Hepatocyte (in vitro differentiated cells): ENCODE measurements around the gene CFTR. TPM values are rescaled to one million over a fixed set of nuclear protein-coding genes. Genes with fewer than 3 reads are reported as not detected.

Experiments
- DNase-seq: peaks from one replicate; pipeline ENCODE4 v3.0.0-alpha.2; 2016; ENCODE audit warnings: low spot score
- H2AFZ ChIP-seq: fragments of 200-600 bp; sonication (generic); 2 replicates; pipeline ENCODE4 v1.6.0; 2016; ENCODE audit warnings: antibody characterized with exemption, mild to moderate bottlenecking
- H3K27ac ChIP-seq: fragments of 200-600 bp; sonication (generic); 2 replicates; pipeline ENCODE4 v1.5.1; 2016; ENCODE audit warnings: mild to moderate bottlenecking
- H3K27me3 ChIP-seq: fragments of 200-600 bp; sonication (generic); 2 replicates; pipeline ENCODE4 v1.6.1; 2016
- H3K36me3 ChIP-seq: fragments of 200-600 bp; sonication (generic); replicated peaks from 2 replicates; pipeline ENCODE4 v1.5.1; 2016; ENCODE audit warnings: low read depth; ENCODE audit not compliant: insufficient read depth
- H3K4me1 ChIP-seq: fragments of 200-600 bp; sonication (generic); 2 replicates; pipeline ENCODE4 v1.5.1; 2016; ENCODE audit warnings: mild to moderate bottlenecking, moderate library complexity; ENCODE audit not compliant: insufficient read depth
- H3K4me2 ChIP-seq: fragments of 200-600 bp; sonication (generic); 2 replicates; pipeline ENCODE4 v1.6.0; 2016
- H3K4me3 ChIP-seq: fragments of 200-600 bp; sonication (generic); 2 replicates; pipeline ENCODE4 v1.5.1; 2016; ENCODE audit warnings: mild to moderate bottlenecking
- H3K79me2 ChIP-seq: fragments of 200-600 bp; sonication (generic); 2 replicates; pipeline ENCODE4 v1.6.0; 2017; ENCODE audit warnings: mild to moderate bottlenecking
- H3K9me2 ChIP-seq: fragments of 200-600 bp; sonication (generic); replicated peaks from 2 replicates; pipeline ENCODE4 v1.6.0; 2017; ENCODE audit warnings: mild to moderate bottlenecking; ENCODE audit not compliant: insufficient read depth
- H3K9me3 ChIP-seq: fragments of 200-600 bp; sonication (generic); 2 replicates; pipeline ENCODE4 v1.5.1; 2016; ENCODE audit warnings: low read depth, mild to moderate bottlenecking
- H4K20me1 ChIP-seq: fragments of 200-600 bp; sonication (generic); 2 replicates; pipeline ENCODE4 v1.6.0; 2016; ENCODE audit warnings: mild to moderate bottlenecking; ENCODE audit not compliant: insufficient read depth, poor library complexity, severe bottlenecking
- CTCF ChIP-seq: fragments of 200-600 bp; sonication (generic); IDR thresholded peaks from 2 replicates; pipeline ENCODE4 v1.5.1; 2016; ENCODE audit warnings: antibody characterized with exemption, mild to moderate bottlenecking; ENCODE audit not compliant: poor library complexity
- EZH2 ChIP-seq: fragments of 200-600 bp; sonication (generic); IDR thresholded peaks from 2 replicates; pipeline ENCODE4 v1.6.1; 2016; ENCODE audit warnings: antibody characterized with exemption, mild to moderate bottlenecking, borderline replicate concordance
- EZH2phosphoT487 ChIP-seq: fragments of 200-600 bp; sonication (generic); IDR thresholded peaks from one replicate; pipeline ENCODE4 v1.6.1; 2018; ENCODE audit warnings: antibody characterized with exemption, mild to moderate bottlenecking, low read depth, moderate library complexity; ENCODE audit not compliant: unreplicated experiment, severe bottlenecking
- WGBS: methylation state at CpG from one replicate; pipeline ENCODE4 v1.1.6; 2016; ENCODE audit warnings: low lambda C conversion rate; ENCODE audit errors: missing lambda C conversion rate; 5-methylcytosine and 5-hydroxymethylcytosine counted together
- polyA plus RNA-seq: library from polyadenylated mRNA; unstranded; fragments of >200 nt; fragmentation: Nextera tagmentation; extraction: Ambion mirVana; gene quantifications from 2 replicates; pipeline ENCODE4 v1.2.1, GENCODE V29; 2016
- total RNA-seq: library from RNA; depleted of rRNA; stranded (reverse); fragments of >200 nt; gene quantifications from 2 replicates; pipeline ENCODE4 v1.2.3, GENCODE V29; 2014

CFTR gene
- total and polyA plus RNA-seq, 2 experiments from 2014 or later, result 29.8 to 72.9 TPM

GRCh38 chr7:117667456-117667855 lies 187.6 kb downstream of the CFTR start:
- no peaks in the 10 kb centered on the region for H3K36me3 ChIP-seq
- DNase-seq, result no peak
- no peaks in the 10 kb centered on the region for H3K27me3 ChIP-seq
- no peaks in the 10 kb centered on the region for H3K9me3 ChIP-seq
- TF ChIP-seq CTCF, result no peak
- no peak for TF ChIP-seq EZH2phosphoT487
- TF ChIP-seq EZH2, result no peak
- no peaks in the 10 kb centered on the region for H3K9me2 ChIP-seq
- no peak overlapping the region for H3K4me2 ChIP-seq
- H3K4me1 ChIP-seq, result peaks cover 17% of the 10 kb centered on the region
- no peaks in the 10 kb centered on the region for H3K79me2 ChIP-seq
- H2AFZ ChIP-seq, result no peak overlapping the region
- peak overlapping the region; percentile 83 for H3K27ac ChIP-seq
- H3K4me3 ChIP-seq, result no peak overlapping the region
- H4K20me1 ChIP-seq, result no peaks in the 10 kb centered on the region
- WGBS, result 93% methylated on average over 2 of the region's 2 CpGs

- H2AFZ ChIP-seq, result no peak overlapping the region
- H3K9me2 ChIP-seq, result no peaks in the 10 kb centered on the region
- H3K9me3 ChIP-seq, result no peaks in the 10 kb centered on the region
- H3K36me3 ChIP-seq, result no peaks in the 10 kb centered on the region
- H3K4me1 ChIP-seq, result peaks cover 38% of the 10 kb centered on the region
- H3K4me2 ChIP-seq, result no peak overlapping the region
- H3K4me3 ChIP-seq, result no peak overlapping the region
- H3K27me3 ChIP-seq, result no peaks in the 10 kb centered on the region
- 62% methylated on average over 4 of the region's 4 CpGs for WGBS
- DNase-seq, result no peak
- H3K79me2 ChIP-seq, result no peaks in the 10 kb centered on the region
- TF ChIP-seq EZH2 (no peak), CTCF (peak; percentile 38)
- H4K20me1 ChIP-seq, result no peaks in the 10 kb centered on the region
- H3K27ac ChIP-seq, result no peak overlapping the region
These were observed 190.0 kb downstream of the CFTR start for GRCh38 chr7:117669818-117670217.

GRCh38 chr7:117672453-117672852 lies 192.6 kb downstream of the CFTR start:
- H3K9me3 ChIP-seq, result no peaks in the 10 kb centered on the region
- WGBS, result 37% methylated on average over 1 of the region's 1 CpG
- H2AFZ ChIP-seq, result no peak overlapping the region
- TF ChIP-seq CTCF (no peak), EZH2 (no peak), EZH2phosphoT487 (no peak)
- no peak overlapping the region for H3K4me3 ChIP-seq
- no peaks in the 10 kb centered on the region for H3K9me2 ChIP-seq
- no peaks in the 10 kb centered on the region for H3K27me3 ChIP-seq
- no peaks in the 10 kb centered on the region for H3K79me2 ChIP-seq
- H3K36me3 ChIP-seq, result no peaks in the 10 kb centered on the region
- H3K4me2 ChIP-seq, result peak overlapping the region; percentile 67
- no peaks in the 10 kb centered on the region for H4K20me1 ChIP-seq
- no peak for DNase-seq
- H3K27ac ChIP-seq, result peak overlapping the region; percentile 87
- peaks cover 34% of the 10 kb centered on the region for H3K4me1 ChIP-seq

GRCh38 chr7:117673367-117673766 lies 193.5 kb downstream of the CFTR start:
- peak overlapping the region; percentile 26 for H2AFZ ChIP-seq
- H3K4me3 ChIP-seq, result no peak overlapping the region
- H3K4me1 ChIP-seq, result peaks cover 34% of the 10 kb centered on the region
- no peaks in the 10 kb centered on the region for H3K79me2 ChIP-seq
- WGBS, result 15% methylated on average over 14 of the region's 14 CpGs
- no peaks in the 10 kb centered on the region for H3K9me2 ChIP-seq
- peak overlapping the region; percentile 67 for H3K4me2 ChIP-seq
- DNase-seq, result peak; percentile 73
- H3K36me3 ChIP-seq, result no peaks in the 10 kb centered on the region
- TF ChIP-seq CTCF, result no peak
- TF ChIP-seq EZH2phosphoT487, result no peak
- TF ChIP-seq EZH2, result no peak
- H3K27ac ChIP-seq, result peak overlapping the region; percentile 87
- H4K20me1 ChIP-seq, result no peaks in the 10 kb centered on the region
- no peaks in the 10 kb centered on the region for H3K9me3 ChIP-seq
- H3K27me3 ChIP-seq, result no peaks in the 10 kb centered on the region
